Sigmoid colon (tissue), 4 donors: ENCODE data around the gene ADCK1.

Source experiments
- CTCF ChIP-seq, 4 experiments: fragments of 450-650 bp in 3 of 4; fragments of 200-600 bp in 1 of 4; IDR thresholded peaks; one replicate each; pipeline ENCODE4 v1.5.1; 2016 to 2019; ENCODE audit warnings: antibody characterized with exemption in 4 of 4, mild to moderate bottlenecking in 3 of 4, moderate library complexity in 2 of 4
- POLR2A ChIP-seq, 2 donors: fragments of 450-650 bp; IDR thresholded peaks; one replicate each; pipeline ENCODE4 v1.6.1; 2016; ENCODE audit warnings: antibody characterized with exemption in 2 of 2, mild to moderate bottlenecking in 2 of 2, moderate library complexity in 2 of 2
- POLR2AphosphoS5 ChIP-seq, 4 donors: sonication (generic); formaldehyde crosslinking; IDR thresholded peaks; one replicate each; pipeline ENCODE4 v1.6.1; 2017; ENCODE audit warnings: antibody characterized with exemption in 4 of 4

- TF ChIP-seq CTCF (IDR thresholded peaks at IDR 0.05) (no peak), POLR2AphosphoS5 (IDR thresholded peaks at IDR 0.05) (no peak), POLR2A (IDR thresholded peaks at IDR 0.05) (no peak)
These were observed 176.7 kb downstream of the ADCK1 start for GRCh38 chr14:77976591-77976990.
